HEK293 (cell line): ENCODE results near the gene AKT3.

ENCODE experiments used
- FEZF1 ChIP-seq: fragments of 450-650 bp; formaldehyde crosslinking; IDR thresholded peaks from 2 replicates; pipeline ENCODE4 v1.5.1; 2016; ENCODE audit warnings: missing biosample characterization, missing genetic modification characterization
- KLF1 ChIP-seq: fragments of 450-650 bp; formaldehyde crosslinking; IDR thresholded peaks from 2 replicates; pipeline ENCODE4 v1.5.1; 2016; ENCODE audit warnings: missing biosample characterization, missing genetic modification characterization
- TRIM28 ChIP-seq: IDR thresholded peaks from 2 replicates; pipeline ENCODE4 v1.6.1; 2011; ENCODE audit warnings: low read length, control low read depth, borderline replicate concordance
- ZBTB20 ChIP-seq: fragments of 450-650 bp; formaldehyde crosslinking; IDR thresholded peaks from 2 replicates; pipeline ENCODE4 v1.5.1; 2016; ENCODE audit warnings: missing biosample characterization, missing genetic modification characterization
- ZNF138 ChIP-seq: fragments of 450-650 bp; formaldehyde crosslinking; IDR thresholded peaks from 2 replicates; pipeline ENCODE4 v1.5.1; 2016; ENCODE audit warnings: missing biosample characterization, missing genetic modification characterization, borderline replicate concordance
- ZNF169 ChIP-seq: fragments of 450-650 bp; formaldehyde crosslinking; IDR thresholded peaks from 2 replicates; pipeline ENCODE4 v1.5.1; 2016; ENCODE audit warnings: missing biosample characterization, missing genetic modification characterization
- ZNF223 ChIP-seq: fragments of 450-650 bp; formaldehyde crosslinking; IDR thresholded peaks from 2 replicates; pipeline ENCODE4 v1.5.1; 2016; ENCODE audit warnings: missing biosample characterization, missing genetic modification characterization
- ZNF433 ChIP-seq: fragments of 450-650 bp; formaldehyde crosslinking; IDR thresholded peaks from 2 replicates; pipeline ENCODE4 v1.5.1; 2016; ENCODE audit warnings: missing biosample characterization, missing genetic modification characterization, low read depth
- ZNF600 ChIP-seq: fragments of 450-650 bp; formaldehyde crosslinking; IDR thresholded peaks from 2 replicates; pipeline ENCODE4 v1.5.1; 2016; ENCODE audit warnings: missing biosample characterization, missing genetic modification characterization
- ZNF830 ChIP-seq: fragments of 450-650 bp; IDR thresholded peaks from 2 replicates; pipeline ENCODE4 v1.5.0; 2018; ENCODE audit warnings: missing biosample characterization, missing genetic modification characterization, low read depth, mild to moderate bottlenecking, moderate library complexity
- TF ChIP-seq, protein P1 (sequence below): fragments of 450-650 bp; formaldehyde crosslinking; IDR thresholded peaks from 2 replicates; pipeline ENCODE4 v1.5.1; 2016; ENCODE audit warnings: missing biosample characterization, missing genetic modification characterization
- TF ChIP-seq, protein P2 (sequence below): fragments of 450-650 bp; formaldehyde crosslinking; IDR thresholded peaks from 2 replicates; pipeline ENCODE4 v1.5.1; 2016; ENCODE audit warnings: missing biosample characterization, missing genetic modification characterization
- TF ChIP-seq, protein P3 (sequence below): fragments of 450-650 bp; formaldehyde crosslinking; IDR thresholded peaks from 2 replicates; pipeline ENCODE4 v1.5.1; 2016; ENCODE audit warnings: missing biosample characterization, missing genetic modification characterization
- TF ChIP-seq, protein P4 (sequence below): fragments of 450-650 bp; formaldehyde crosslinking; IDR thresholded peaks from 2 replicates; pipeline ENCODE4 v1.5.1; 2016; ENCODE audit warnings: missing biosample characterization, missing genetic modification characterization
- TF ChIP-seq, protein P5 (sequence below): fragments of 450-650 bp; formaldehyde crosslinking; IDR thresholded peaks from 2 replicates; pipeline ENCODE4 v1.5.1; 2017; ENCODE audit warnings: missing biosample characterization, missing genetic modification characterization
- TF ChIP-seq, protein P6 (sequence below): fragments of 450-650 bp; formaldehyde crosslinking; IDR thresholded peaks from 2 replicates; pipeline ENCODE4 v1.5.1; 2017; ENCODE audit warnings: missing biosample characterization, missing genetic modification characterization
- TF ChIP-seq, protein P7 (sequence below): fragments of 450-650 bp; formaldehyde crosslinking; IDR thresholded peaks from 2 replicates; pipeline ENCODE4 v1.5.1; 2016; ENCODE audit warnings: missing biosample characterization, missing genetic modification characterization
- TF ChIP-seq, protein P8 (sequence below): fragments of 450-650 bp; formaldehyde crosslinking; IDR thresholded peaks from 2 replicates; pipeline ENCODE4 v1.5.0; 2017; ENCODE audit warnings: missing biosample characterization, missing genetic modification characterization, borderline replicate concordance

The AKT3 gene

DNA sequence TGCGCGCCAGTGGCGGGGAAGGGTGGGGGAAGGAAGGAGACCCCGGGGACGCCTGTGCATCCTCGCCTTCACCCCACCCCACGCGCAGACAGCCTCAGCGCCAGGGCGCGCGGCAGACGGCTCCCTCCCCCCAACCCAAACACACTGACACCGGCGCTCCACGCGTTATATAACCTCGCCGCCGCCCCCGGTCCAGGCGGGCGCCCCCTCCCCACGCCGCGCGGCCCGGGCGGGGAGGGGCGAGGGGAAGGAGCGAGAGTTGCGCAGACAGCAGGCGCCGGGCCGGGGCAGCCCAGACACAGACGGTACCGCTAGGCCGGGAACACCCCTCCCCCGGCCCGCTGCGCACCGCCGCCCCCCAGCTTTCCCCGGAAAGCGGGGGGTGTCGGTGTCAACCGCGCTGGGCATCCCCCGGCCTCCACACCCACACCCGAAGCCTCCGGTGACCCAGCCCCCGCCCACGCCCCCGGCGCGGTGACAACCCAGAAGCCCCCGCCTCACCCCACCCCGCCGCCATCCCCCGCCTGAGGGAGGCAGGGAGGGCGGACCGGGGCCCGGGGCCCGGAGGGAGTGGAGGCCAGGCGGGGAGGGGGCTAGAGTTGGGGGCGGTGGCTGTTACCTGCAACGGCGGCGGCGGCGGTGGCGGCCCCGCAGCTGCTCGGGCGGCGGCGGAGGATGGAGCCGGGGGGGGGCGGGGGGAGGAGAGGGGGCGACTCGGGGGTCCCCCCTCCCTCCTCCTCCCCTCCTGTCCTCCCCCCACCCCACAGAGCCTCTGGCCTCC is 432 bp downstream of the AKT3 start (continued):
- TF ChIP-seq, protein P1, sequence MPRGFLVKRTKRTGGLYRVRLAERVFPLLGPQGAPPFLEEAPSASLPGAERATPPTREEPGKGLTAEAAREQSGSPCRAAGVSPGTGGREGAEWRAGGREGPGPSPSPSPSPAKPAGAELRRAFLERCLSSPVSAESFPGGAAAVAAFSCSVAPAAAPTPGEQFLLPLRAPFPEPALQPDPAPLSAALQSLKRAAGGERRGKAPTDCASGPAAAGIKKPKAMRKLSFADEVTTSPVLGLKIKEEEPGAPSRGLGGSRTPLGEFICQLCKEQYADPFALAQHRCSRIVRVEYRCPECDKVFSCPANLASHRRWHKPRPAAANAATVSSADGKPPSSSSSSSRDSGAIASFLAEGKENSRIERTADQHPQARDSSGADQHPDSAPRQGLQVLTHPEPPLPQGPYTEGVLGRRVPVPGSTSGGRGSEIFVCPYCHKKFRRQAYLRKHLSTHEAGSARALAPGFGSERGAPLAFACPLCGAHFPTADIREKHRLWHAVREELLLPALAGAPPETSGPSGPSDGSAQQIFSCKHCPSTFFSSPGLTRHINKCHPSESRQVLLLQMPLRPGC (tag by site-specific recombination): no peak
- TF ChIP-seq ZNF223 (tag by site-specific recombination) (no peak), FEZF1 (no peak), TRIM28 (no peak), ZBTB20 (tag by site-specific recombination) (peak; percentile 72; the same call in 1 of the 2 replicates), ZNF169 (tag by site-specific recombination) (no peak), ZNF830 (tag by site-specific recombination) (no peak), ZNF433 (tag by site-specific recombination) (no peak), KLF1 (tag by site-specific recombination) (peak; percentile 89), ZNF138 (no peak), ZNF600 (no peak)
- TF ChIP-seq, protein P2, sequence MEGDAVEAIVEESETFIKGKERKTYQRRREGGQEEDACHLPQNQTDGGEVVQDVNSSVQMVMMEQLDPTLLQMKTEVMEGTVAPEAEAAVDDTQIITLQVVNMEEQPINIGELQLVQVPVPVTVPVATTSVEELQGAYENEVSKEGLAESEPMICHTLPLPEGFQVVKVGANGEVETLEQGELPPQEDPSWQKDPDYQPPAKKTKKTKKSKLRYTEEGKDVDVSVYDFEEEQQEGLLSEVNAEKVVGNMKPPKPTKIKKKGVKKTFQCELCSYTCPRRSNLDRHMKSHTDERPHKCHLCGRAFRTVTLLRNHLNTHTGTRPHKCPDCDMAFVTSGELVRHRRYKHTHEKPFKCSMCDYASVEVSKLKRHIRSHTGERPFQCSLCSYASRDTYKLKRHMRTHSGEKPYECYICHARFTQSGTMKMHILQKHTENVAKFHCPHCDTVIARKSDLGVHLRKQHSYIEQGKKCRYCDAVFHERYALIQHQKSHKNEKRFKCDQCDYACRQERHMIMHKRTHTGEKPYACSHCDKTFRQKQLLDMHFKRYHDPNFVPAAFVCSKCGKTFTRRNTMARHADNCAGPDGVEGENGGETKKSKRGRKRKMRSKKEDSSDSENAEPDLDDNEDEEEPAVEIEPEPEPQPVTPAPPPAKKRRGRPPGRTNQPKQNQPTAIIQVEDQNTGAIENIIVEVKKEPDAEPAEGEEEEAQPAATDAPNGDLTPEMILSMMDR (tag by site-specific recombination): 0 out of 2 replicates have a peak, but pooled peaks have one; percentile 29
- TF ChIP-seq, protein P3, sequence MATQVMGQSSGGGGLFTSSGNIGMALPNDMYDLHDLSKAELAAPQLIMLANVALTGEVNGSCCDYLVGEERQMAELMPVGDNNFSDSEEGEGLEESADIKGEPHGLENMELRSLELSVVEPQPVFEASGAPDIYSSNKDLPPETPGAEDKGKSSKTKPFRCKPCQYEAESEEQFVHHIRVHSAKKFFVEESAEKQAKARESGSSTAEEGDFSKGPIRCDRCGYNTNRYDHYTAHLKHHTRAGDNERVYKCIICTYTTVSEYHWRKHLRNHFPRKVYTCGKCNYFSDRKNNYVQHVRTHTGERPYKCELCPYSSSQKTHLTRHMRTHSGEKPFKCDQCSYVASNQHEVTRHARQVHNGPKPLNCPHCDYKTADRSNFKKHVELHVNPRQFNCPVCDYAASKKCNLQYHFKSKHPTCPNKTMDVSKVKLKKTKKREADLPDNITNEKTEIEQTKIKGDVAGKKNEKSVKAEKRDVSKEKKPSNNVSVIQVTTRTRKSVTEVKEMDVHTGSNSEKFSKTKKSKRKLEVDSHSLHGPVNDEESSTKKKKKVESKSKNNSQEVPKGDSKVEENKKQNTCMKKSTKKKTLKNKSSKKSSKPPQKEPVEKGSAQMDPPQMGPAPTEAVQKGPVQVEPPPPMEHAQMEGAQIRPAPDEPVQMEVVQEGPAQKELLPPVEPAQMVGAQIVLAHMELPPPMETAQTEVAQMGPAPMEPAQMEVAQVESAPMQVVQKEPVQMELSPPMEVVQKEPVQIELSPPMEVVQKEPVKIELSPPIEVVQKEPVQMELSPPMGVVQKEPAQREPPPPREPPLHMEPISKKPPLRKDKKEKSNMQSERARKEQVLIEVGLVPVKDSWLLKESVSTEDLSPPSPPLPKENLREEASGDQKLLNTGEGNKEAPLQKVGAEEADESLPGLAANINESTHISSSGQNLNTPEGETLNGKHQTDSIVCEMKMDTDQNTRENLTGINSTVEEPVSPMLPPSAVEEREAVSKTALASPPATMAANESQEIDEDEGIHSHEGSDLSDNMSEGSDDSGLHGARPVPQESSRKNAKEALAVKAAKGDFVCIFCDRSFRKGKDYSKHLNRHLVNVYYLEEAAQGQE: no peak
- TF ChIP-seq, protein P4, sequence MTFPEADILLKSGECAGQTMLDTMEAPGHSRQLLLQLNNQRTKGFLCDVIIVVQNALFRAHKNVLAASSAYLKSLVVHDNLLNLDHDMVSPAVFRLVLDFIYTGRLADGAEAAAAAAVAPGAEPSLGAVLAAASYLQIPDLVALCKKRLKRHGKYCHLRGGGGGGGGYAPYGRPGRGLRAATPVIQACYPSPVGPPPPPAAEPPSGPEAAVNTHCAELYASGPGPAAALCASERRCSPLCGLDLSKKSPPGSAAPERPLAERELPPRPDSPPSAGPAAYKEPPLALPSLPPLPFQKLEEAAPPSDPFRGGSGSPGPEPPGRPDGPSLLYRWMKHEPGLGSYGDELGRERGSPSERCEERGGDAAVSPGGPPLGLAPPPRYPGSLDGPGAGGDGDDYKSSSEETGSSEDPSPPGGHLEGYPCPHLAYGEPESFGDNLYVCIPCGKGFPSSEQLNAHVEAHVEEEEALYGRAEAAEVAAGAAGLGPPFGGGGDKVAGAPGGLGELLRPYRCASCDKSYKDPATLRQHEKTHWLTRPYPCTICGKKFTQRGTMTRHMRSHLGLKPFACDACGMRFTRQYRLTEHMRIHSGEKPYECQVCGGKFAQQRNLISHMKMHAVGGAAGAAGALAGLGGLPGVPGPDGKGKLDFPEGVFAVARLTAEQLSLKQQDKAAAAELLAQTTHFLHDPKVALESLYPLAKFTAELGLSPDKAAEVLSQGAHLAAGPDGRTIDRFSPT: no peak
- TF ChIP-seq, protein P5, sequence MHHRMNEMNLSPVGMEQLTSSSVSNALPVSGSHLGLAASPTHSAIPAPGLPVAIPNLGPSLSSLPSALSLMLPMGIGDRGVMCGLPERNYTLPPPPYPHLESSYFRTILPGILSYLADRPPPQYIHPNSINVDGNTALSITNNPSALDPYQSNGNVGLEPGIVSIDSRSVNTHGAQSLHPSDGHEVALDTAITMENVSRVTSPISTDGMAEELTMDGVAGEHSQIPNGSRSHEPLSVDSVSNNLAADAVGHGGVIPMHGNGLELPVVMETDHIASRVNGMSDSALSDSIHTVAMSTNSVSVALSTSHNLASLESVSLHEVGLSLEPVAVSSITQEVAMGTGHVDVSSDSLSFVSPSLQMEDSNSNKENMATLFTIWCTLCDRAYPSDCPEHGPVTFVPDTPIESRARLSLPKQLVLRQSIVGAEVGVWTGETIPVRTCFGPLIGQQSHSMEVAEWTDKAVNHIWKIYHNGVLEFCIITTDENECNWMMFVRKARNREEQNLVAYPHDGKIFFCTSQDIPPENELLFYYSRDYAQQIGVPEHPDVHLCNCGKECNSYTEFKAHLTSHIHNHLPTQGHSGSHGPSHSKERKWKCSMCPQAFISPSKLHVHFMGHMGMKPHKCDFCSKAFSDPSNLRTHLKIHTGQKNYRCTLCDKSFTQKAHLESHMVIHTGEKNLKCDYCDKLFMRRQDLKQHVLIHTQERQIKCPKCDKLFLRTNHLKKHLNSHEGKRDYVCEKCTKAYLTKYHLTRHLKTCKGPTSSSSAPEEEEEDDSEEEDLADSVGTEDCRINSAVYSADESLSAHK: no peak
- TF ChIP-seq, protein P6, sequence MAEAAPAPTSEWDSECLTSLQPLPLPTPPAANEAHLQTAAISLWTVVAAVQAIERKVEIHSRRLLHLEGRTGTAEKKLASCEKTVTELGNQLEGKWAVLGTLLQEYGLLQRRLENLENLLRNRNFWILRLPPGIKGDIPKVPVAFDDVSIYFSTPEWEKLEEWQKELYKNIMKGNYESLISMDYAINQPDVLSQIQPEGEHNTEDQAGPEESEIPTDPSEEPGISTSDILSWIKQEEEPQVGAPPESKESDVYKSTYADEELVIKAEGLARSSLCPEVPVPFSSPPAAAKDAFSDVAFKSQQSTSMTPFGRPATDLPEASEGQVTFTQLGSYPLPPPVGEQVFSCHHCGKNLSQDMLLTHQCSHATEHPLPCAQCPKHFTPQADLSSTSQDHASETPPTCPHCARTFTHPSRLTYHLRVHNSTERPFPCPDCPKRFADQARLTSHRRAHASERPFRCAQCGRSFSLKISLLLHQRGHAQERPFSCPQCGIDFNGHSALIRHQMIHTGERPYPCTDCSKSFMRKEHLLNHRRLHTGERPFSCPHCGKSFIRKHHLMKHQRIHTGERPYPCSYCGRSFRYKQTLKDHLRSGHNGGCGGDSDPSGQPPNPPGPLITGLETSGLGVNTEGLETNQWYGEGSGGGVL: peak; percentile 90
- TF ChIP-seq, protein P7, sequence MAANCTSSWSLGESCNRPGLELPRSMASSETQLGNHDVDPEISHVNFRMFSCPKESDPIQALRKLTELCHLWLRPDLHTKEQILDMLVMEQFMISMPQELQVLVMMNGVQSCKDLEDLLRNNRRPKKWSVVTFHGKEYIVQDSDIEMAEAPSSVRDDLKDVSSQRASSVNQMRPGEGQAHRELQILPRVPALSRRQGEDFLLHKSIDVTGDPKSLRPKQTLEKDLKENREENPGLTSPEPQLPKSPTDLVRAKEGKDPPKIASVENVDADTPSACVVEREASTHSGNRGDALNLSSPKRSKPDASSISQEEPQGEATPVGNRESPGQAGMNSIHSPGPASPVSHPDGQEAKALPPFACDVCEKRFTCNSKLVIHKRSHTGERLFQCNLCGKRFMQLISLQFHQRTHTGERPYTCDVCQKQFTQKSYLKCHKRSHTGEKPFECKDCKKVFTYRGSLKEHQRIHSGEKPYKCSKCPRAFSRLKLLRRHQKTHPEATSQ (tag by site-specific recombination): peak; percentile 53; the same call in 1 of the 2 replicates
- TF ChIP-seq, protein P8, sequence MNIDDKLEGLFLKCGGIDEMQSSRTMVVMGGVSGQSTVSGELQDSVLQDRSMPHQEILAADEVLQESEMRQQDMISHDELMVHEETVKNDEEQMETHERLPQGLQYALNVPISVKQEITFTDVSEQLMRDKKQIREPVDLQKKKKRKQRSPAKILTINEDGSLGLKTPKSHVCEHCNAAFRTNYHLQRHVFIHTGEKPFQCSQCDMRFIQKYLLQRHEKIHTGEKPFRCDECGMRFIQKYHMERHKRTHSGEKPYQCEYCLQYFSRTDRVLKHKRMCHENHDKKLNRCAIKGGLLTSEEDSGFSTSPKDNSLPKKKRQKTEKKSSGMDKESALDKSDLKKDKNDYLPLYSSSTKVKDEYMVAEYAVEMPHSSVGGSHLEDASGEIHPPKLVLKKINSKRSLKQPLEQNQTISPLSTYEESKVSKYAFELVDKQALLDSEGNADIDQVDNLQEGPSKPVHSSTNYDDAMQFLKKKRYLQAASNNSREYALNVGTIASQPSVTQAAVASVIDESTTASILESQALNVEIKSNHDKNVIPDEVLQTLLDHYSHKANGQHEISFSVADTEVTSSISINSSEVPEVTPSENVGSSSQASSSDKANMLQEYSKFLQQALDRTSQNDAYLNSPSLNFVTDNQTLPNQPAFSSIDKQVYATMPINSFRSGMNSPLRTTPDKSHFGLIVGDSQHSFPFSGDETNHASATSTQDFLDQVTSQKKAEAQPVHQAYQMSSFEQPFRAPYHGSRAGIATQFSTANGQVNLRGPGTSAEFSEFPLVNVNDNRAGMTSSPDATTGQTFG (tag by site-specific recombination): no peak
